Ishikawa (cell line): ENCODE results near the gene SH3GL1.

Source experiments
- CEBPB ChIP-seq: IDR thresholded peaks from 2 replicates; pipeline ENCODE4 v1.6.1; 2012
- CREB1 ChIP-seq: IDR thresholded peaks from 2 replicates; pipeline ENCODE4 v1.6.1; 2012; ENCODE audit warnings: low read depth
- EGR1 ChIP-seq: IDR thresholded peaks from 2 replicates; pipeline ENCODE4 v1.6.1; 2012
- EP300 ChIP-seq: IDR thresholded peaks from 2 replicates; pipeline ENCODE4 v1.6.1; 2012; ENCODE audit warnings: borderline replicate concordance
- FOXM1 ChIP-seq: IDR thresholded peaks from 2 replicates; pipeline ENCODE4 v1.6.1; 2012; ENCODE audit warnings: low read depth, borderline replicate concordance
- NFIC ChIP-seq: IDR thresholded peaks from 2 replicates; pipeline ENCODE4 v1.6.1; 2012
- RAD21 ChIP-seq: IDR thresholded peaks from 2 replicates; pipeline ENCODE4 v1.6.1; 2012; ENCODE audit warnings: low read depth
- TAF1 ChIP-seq: IDR thresholded peaks from 2 replicates; pipeline ENCODE4 v1.6.1; 2012; ENCODE audit warnings: low read depth, mild to moderate bottlenecking
- TCF12 ChIP-seq: IDR thresholded peaks from 2 replicates; pipeline ENCODE4 v1.6.1; 2012; ENCODE audit warnings: low read depth
- TEAD4 ChIP-seq: IDR thresholded peaks from 2 replicates; pipeline ENCODE4 v1.6.1; 2012
- YY1 ChIP-seq: IDR thresholded peaks from 2 replicates; pipeline ENCODE4 v1.6.1; 2012; ENCODE audit warnings: low read depth
- ZBTB7A ChIP-seq: IDR thresholded peaks from 2 replicates; pipeline ENCODE4 v1.6.1; 2012; ENCODE audit warnings: low read depth
- TF ChIP-seq, protein P1 (sequence below): IDR thresholded peaks from 2 replicates; pipeline ENCODE4 v1.6.1; 2012; ENCODE audit warnings: low read depth, mild to moderate bottlenecking
- TF ChIP-seq, protein P2 (sequence below): IDR thresholded peaks from 2 replicates; pipeline ENCODE4 v1.6.1; 2012
- TF ChIP-seq, protein P3 (sequence below): IDR thresholded peaks from 2 replicates; pipeline ENCODE4 v1.6.1; 2012

SH3GL1 gene

DNA sequence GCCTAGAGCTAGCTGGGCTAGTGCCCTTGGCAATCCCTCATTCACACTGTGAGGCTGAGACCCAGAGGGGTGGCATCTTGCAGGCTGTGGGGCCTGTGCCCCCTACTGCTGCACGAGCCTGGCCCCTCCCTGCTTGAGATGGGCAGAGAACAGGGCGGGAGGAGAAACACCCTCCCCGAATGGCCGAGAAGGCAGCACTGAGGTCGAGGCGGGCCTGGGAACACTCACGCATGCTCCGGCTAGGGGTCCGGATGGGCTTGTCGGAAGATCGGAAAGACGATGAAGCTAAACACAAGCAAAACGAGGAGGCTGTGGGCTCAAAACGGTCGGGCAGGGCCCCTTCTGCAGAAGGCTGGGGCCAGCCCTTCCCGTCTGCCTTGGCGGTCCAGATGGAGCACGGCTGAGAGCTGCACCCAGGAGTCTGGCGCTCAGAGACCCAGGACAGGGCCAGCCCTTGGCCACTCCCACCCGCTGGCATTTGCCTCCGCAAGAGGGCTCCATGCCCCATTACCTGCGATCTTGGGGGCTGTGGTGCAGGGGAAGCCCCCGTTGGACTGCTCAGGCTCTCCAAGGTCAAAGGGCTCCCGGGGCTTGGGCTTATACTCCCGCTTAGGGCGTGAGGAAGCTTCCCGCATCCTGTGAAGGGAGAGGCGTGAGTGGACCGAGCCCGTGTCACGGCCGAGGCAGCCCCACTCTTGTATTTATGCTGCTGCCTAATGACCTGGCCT, 38.1 kb downstream of the SH3GL1 start:
- TF ChIP-seq, protein P1, sequence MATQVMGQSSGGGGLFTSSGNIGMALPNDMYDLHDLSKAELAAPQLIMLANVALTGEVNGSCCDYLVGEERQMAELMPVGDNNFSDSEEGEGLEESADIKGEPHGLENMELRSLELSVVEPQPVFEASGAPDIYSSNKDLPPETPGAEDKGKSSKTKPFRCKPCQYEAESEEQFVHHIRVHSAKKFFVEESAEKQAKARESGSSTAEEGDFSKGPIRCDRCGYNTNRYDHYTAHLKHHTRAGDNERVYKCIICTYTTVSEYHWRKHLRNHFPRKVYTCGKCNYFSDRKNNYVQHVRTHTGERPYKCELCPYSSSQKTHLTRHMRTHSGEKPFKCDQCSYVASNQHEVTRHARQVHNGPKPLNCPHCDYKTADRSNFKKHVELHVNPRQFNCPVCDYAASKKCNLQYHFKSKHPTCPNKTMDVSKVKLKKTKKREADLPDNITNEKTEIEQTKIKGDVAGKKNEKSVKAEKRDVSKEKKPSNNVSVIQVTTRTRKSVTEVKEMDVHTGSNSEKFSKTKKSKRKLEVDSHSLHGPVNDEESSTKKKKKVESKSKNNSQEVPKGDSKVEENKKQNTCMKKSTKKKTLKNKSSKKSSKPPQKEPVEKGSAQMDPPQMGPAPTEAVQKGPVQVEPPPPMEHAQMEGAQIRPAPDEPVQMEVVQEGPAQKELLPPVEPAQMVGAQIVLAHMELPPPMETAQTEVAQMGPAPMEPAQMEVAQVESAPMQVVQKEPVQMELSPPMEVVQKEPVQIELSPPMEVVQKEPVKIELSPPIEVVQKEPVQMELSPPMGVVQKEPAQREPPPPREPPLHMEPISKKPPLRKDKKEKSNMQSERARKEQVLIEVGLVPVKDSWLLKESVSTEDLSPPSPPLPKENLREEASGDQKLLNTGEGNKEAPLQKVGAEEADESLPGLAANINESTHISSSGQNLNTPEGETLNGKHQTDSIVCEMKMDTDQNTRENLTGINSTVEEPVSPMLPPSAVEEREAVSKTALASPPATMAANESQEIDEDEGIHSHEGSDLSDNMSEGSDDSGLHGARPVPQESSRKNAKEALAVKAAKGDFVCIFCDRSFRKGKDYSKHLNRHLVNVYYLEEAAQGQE = no peak
- TF ChIP-seq RAD21 (no peak), EP300 (no peak), NFIC (no peak), YY1 (no peak), CEBPB (no peak)

DNA sequence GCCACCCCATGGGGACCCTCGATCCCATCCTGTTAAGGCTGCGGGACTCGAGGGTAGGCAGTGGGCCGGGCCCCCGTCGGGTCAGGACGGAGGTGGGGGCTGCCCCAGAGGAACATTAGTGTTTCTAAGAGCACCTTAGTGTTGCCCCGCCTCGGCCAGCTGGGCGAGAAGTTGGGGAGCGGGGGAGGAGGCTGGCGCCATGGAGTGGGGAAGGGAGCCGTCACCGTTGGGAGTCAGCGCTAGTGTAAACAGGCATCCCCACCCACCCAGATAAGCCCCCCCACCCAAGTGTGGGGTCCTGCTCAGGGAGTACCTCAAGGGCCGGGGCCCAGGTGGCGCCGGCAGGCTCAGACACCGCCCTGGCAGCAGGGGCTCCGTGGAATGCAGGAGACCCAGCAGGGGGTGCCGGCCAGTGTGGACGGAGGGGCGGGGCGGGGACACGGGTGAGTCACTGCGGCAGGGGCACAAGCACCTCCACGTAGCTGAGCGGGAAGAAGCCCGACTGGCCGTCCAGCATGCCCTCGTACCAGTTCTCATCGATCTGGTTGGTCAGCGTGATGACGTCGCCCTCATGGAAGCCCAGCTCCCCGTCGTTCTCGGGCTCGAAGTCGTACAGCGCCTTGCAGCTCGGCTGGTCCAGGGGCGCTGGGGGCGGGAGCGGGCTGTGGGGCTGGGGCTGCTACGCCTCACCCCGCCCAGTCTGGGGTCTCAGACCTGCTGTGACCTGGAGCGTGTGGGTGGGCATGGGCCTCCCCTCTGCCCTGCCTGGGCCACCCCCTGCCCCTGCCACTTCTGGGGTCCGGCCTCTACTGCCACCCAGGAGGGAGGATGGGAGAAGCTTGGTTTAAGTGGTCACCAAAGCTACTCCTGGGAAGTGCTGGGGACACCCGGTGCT, 38.9 kb downstream of the SH3GL1 start:
- TF ChIP-seq EGR1 (0 out of 2 replicates have a peak, but pooled peaks have one; percentile 6), TCF12 (peak; percentile 70), TEAD4 (peak; percentile 91), CREB1 (peak; percentile 40; the same call in 1 of the 2 replicates), NFIC (peak; percentile 53; the same call in 1 of the 2 replicates), EP300 (peak; percentile 68; the same call in 1 of the 2 replicates), ZBTB7A (peak; percentile 91), CEBPB (no peak)
- TF ChIP-seq, protein P1 = no peak
- TF ChIP-seq, protein P2, sequence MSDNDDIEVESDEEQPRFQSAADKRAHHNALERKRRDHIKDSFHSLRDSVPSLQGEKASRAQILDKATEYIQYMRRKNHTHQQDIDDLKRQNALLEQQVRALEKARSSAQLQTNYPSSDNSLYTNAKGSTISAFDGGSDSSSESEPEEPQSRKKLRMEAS = peak; percentile 98

DNA sequence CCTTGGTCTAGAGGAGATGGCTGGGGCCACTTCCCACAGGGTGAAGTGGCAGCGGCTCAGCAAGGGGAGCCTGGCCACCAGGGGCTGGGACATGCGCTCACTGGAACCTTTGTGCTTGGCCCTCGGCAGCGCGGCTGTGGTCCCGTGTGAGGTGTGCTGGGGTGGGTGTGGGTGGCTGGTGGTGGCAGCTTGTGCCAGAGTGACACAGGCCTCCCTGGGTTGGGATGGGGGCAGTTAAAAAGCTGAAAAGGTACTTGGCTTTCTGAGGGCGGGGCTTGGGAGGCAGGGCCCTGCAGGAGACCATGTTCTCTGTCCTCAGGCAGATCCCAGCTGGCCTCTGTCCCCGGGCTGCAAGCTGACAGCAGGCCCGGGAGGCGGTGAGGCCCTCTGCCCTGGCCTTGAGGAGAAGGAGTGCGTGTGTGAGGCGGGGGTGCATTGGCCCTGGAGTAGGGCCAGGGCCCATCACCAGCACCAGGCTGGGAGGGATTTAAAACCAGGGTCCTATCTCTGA, 39.7 kb downstream of the SH3GL1 start:
- TF ChIP-seq, protein P2 = 0 out of 2 replicates have a peak, but pooled peaks have one; percentile 13
- no peak for TF ChIP-seq TAF1

DNA sequence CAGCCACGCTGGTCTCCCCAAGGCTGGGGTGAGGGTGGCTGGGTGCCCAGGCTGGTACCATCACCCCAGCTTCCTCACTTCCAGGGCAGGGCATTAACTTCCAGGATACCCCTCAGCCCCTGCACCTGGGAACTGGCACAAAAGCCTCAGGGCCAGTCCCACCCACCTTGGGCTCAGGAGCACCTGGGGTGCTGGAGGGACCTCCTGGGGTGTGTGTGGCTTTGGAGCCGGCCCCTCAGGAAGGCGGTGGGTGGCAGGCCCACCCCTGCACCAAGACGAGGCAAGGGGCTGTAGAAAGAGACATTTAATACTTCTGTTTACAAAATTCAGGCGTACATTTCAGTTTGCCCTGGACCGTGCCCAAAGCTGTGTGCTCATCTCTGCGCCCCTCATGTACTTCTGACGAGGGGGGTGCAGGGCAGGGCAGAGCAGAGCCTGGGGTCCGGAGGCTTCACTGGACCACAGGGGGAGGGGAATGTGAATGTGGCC, 40.2 kb downstream of the SH3GL1 start:
- TF ChIP-seq EGR1 (no peak), YY1 (no peak), TAF1 (no peak), FOXM1 (no peak), EP300 (no peak), NFIC (no peak)
- TF ChIP-seq, protein P3, sequence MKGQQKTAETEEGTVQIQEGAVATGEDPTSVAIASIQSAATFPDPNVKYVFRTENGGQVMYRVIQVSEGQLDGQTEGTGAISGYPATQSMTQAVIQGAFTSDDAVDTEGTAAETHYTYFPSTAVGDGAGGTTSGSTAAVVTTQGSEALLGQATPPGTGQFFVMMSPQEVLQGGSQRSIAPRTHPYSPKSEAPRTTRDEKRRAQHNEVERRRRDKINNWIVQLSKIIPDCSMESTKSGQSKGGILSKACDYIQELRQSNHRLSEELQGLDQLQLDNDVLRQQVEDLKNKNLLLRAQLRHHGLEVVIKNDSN = no peak
- TF ChIP-seq, protein P1 = no peak

DNA sequence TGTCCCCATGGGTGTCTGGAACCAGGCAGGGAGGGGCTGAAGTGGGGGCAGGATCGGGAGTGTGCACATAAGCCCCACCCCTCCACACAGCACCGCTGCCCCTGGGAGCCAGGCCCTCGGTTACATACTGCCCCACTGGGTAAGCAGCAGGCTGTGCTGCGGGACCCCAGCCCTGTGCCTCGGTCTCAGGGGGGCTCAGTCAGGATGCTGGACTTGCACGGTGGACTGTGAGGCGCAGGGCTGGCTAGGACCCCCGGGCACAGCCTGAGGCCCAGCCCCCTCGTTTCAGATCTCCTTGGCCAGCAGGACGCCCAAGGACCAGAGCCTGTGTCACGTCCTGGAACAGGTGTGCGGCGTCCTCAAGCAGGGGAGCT, 40.7 kb downstream of the SH3GL1 start:
- TF ChIP-seq RAD21 = no peak
- TF ChIP-seq, protein P3 = no peak
- TF ChIP-seq YY1 = no peak
- TF ChIP-seq, protein P1 = no peak
- TF ChIP-seq TCF12 = no peak
- TF ChIP-seq TAF1 = no peak
- no peak for TF ChIP-seq CEBPB
- TF ChIP-seq NFIC = no peak
- TF ChIP-seq CREB1 = no peak
- TF ChIP-seq, protein P2 = no peak
- TF ChIP-seq ZBTB7A = no peak
- no peak for TF ChIP-seq EGR1
- TF ChIP-seq EP300 = no peak
- no peak for TF ChIP-seq TEAD4
- no peak for TF ChIP-seq FOXM1
